Measurements from ENCODE around the gene SLC1A3. TPM values are rescaled to one million over a fixed set of nuclear protein-coding genes. Genes with fewer than 3 reads are reported as not detected.
A peak's percentile ranks its signal among the peaks of the same experiment; 100 is the strongest.

Gene SLC1A3
- 100 to 1,000 TPM in 3 of 4 donors, 10 to 100 TPM in 1; 71.1 to 215 (median 161) TPM for total RNA-seq

- peak; percentile 41 for DNase-seq (ENCODE audit: low spot score)
- no peak for TF ChIP-seq CTCF (IDR thresholded peaks at IDR 0.05)
- ATAC-seq (ENCODE audit: low FRiP score) = peak; percentile 96
Observed at GRCh38 chr5:36606428-36607113, at the start of gene SLC1A3. TSS of gene SLC1A3 (plus strand) at chr5:36606606. CDS start at chr5:36608424, 1,818 bp downstream.

- DNase-seq (ENCODE audit: low spot score) (no peak), ATAC-seq (ENCODE audit: low FRiP score) (no peak)
- TF ChIP-seq CTCF (IDR thresholded peaks at IDR 0.05) = no peak
Observed at GRCh38 chr5:36558641-36559040, 47.8 kb upstream of the SLC1A3 start.

GRCh38 chr5:36561601-36562000 is 44.8 kb upstream of the SLC1A3 start:
- no peak for DNase-seq (ENCODE audit: low spot score)
- no peak for TF ChIP-seq CTCF (IDR thresholded peaks at IDR 0.05)
- ATAC-seq (ENCODE audit: low FRiP score) = no peak

GRCh38 chr5:36569491-36569890 is 36.9 kb upstream of the SLC1A3 start:
- ATAC-seq (ENCODE audit: low FRiP score) (no peak), DNase-seq (ENCODE audit: low spot score) (no peak)
- TF ChIP-seq CTCF (IDR thresholded peaks at IDR 0.05) = no peak

GRCh38 chr5:36570301-36571095 is 35.9 kb upstream of the SLC1A3 start:
- DNase-seq (ENCODE audit: low spot score) = no peak
- no peak for ATAC-seq (ENCODE audit: low FRiP score)
- no peak for TF ChIP-seq CTCF (IDR thresholded peaks at IDR 0.05)

GRCh38 chr5:36571401-36572042 is 34.9 kb upstream of the SLC1A3 start:
- no peak for DNase-seq (ENCODE audit: low spot score)
- no peak for TF ChIP-seq CTCF (IDR thresholded peaks at IDR 0.05)
- ATAC-seq (ENCODE audit: low FRiP score) = no peak
